Endodermal cell (in vitro differentiated cells): ENCODE measurements around the gene CLEC4G. TPM values are rescaled to one million over a fixed set of nuclear protein-coding genes. Genes with fewer than 3 reads are reported as not detected.

Experiments
- DNase-seq: peaks from one replicate; pipeline ENCODE4 v3.0.0-alpha.2; 2017
- H3K27ac ChIP-seq: 2 replicates; pipeline ENCODE4 v1.5.1; 2013; ENCODE audit warnings: mild to moderate bottlenecking, low read depth, low read length, moderate library complexity
- H3K27me3 ChIP-seq: 2 replicates; pipeline ENCODE4 v1.6.1; 2013; ENCODE audit warnings: mild to moderate bottlenecking, low read length, moderate library complexity; ENCODE audit not compliant: insufficient read depth, control insufficient read depth, poor library complexity, severe bottlenecking
- H3K36me3 ChIP-seq: 2 replicates; pipeline ENCODE4 v1.7.0; 2013; ENCODE audit warnings: mild to moderate bottlenecking, low read length, moderate library complexity; ENCODE audit not compliant: control insufficient read depth, insufficient read depth
- H3K4me1 ChIP-seq: one replicate; pipeline ENCODE4 v1.7.0; 2013; ENCODE audit warnings: low read length; ENCODE audit not compliant: control insufficient read depth, insufficient read depth
- H3K4me3 ChIP-seq: 2 replicates; pipeline ENCODE4 v1.5.1; 2013; ENCODE audit warnings: mild to moderate bottlenecking, low read length, moderate library complexity
- H3K9ac ChIP-seq: 2 replicates; pipeline ENCODE4 v1.6.1; 2013; ENCODE audit warnings: mild to moderate bottlenecking, low read length, moderate library complexity; ENCODE audit not compliant: poor library complexity, severe bottlenecking; ENCODE audit errors: extremely low read depth
- H3K9me3 ChIP-seq: 2 replicates; pipeline ENCODE4 v1.6.1; 2013; ENCODE audit warnings: mild to moderate bottlenecking, low read length, moderate library complexity; ENCODE audit not compliant: control insufficient read depth
- H3K27ac Mint-ChIP-seq: 2 replicates; pipeline ENCODE4 v1.8.0; 2020; ENCODE audit warnings: mixed read lengths
- H3K27me3 Mint-ChIP-seq: 2 replicates; pipeline ENCODE4 v1.8.0; 2021; ENCODE audit warnings: mild to moderate bottlenecking, mixed read lengths; ENCODE audit not compliant: insufficient read depth
- H3K36me3 Mint-ChIP-seq: 2 replicates; pipeline ENCODE4 v1.8.0; 2020; ENCODE audit warnings: low read depth, mixed read lengths
- H3K4me1 Mint-ChIP-seq: 2 replicates; pipeline ENCODE4 v1.8.0; 2020; ENCODE audit warnings: mixed read lengths
- H3K4me3 Mint-ChIP-seq: 2 replicates; pipeline ENCODE4 v1.8.0; 2020; ENCODE audit warnings: mild to moderate bottlenecking, moderate library complexity, mixed read lengths
- H3K9me3 Mint-ChIP-seq: 2 replicates; pipeline ENCODE4 v1.8.0; 2020; ENCODE audit warnings: mild to moderate bottlenecking, mixed read lengths
- WGBS, 2 experiments: methylation state at CpG; one replicate each; pipeline versions ENCODE4 v1.1.5 to v1.1.7; 2013; ENCODE audit warnings: missing lambda C conversion rate in 2 of 2, mixed read lengths in 1 of 2; ENCODE audit not compliant: insufficient coverage in 1 of 2, insufficient read length in 1 of 2; 5-methylcytosine and 5-hydroxymethylcytosine counted together
- total RNA-seq, 2 donors: library from RNA; stranded (reverse); fragmentation: NEBNext Ultra II Directional in 1 of 2; extraction: Animal tissue kit (Norgen Biotek cat#: 25700) in 1 of 2; gene quantifications; 2 replicates in 1 of 2; 3 replicates in 1 of 2; pipeline ENCODE4 v1.2.1, GENCODE V29; 2021
- TF ChIP-seq, protein P1 (sequence below): fragments of 200-600 bp; sonication (generic); conservative IDR thresholded peaks from 2 replicates; pipeline ENCODE4 v1.5.0; 2021; ENCODE audit warnings: antibody characterized with exemption, mild to moderate bottlenecking

Gene CLEC4G
- total RNA-seq, 2 donors from 2014 or later = not detected

DNA sequence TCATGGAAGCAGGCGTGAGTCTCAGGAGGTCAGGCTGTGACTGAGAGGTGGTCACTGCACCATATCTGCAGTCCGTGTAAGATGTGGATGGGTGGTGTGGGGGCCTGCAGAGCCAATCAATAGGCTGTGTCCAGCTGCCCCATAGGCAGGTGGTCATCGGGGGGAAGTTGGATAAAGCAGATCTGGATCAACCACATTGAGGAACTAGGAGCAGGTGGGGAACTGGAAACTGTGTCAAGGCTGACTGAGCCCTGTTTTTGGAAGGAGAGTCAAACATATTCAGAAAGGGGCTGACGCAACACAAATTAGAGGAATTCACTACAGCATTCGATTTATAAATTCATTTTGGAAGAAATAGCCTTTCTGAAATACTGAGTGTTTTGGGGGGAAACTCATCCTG lies 46.2 kb upstream of the CLEC4G start:
- H3K4me3 Mint-ChIP-seq = no peak overlapping the region
- no peaks in the 10 kb centered on the region for H3K36me3 ChIP-seq
- H3K27ac Mint-ChIP-seq = peak overlapping the region; percentile 31
- no peak overlapping the region for H3K27ac ChIP-seq
- H3K9me3 Mint-ChIP-seq = no peaks in the 10 kb centered on the region
- H3K27me3 Mint-ChIP-seq = peaks cover 57% of the 10 kb centered on the region
- peaks cover 7% of the 10 kb centered on the region for H3K4me1 Mint-ChIP-seq
- peaks cover 26% of the 10 kb centered on the region for H3K27me3 ChIP-seq
- no peak for DNase-seq
- no peaks in the 10 kb centered on the region for H3K36me3 Mint-ChIP-seq
- 78 to 83% methylated on average over 3 to 5 of the region's 5 CpGs for WGBS, 2 experiments
- H3K4me3 ChIP-seq = no peak overlapping the region
- H3K4me1 ChIP-seq = no peaks in the 10 kb centered on the region
- H3K9ac ChIP-seq = no peak overlapping the region
- TF ChIP-seq, protein P1, sequence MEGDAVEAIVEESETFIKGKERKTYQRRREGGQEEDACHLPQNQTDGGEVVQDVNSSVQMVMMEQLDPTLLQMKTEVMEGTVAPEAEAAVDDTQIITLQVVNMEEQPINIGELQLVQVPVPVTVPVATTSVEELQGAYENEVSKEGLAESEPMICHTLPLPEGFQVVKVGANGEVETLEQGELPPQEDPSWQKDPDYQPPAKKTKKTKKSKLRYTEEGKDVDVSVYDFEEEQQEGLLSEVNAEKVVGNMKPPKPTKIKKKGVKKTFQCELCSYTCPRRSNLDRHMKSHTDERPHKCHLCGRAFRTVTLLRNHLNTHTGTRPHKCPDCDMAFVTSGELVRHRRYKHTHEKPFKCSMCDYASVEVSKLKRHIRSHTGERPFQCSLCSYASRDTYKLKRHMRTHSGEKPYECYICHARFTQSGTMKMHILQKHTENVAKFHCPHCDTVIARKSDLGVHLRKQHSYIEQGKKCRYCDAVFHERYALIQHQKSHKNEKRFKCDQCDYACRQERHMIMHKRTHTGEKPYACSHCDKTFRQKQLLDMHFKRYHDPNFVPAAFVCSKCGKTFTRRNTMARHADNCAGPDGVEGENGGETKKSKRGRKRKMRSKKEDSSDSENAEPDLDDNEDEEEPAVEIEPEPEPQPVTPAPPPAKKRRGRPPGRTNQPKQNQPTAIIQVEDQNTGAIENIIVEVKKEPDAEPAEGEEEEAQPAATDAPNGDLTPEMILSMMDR = no peak
- H3K9me3 ChIP-seq = no peaks in the 10 kb centered on the region

- Mint-ChIP-seq H3K9me3 (no peaks in the 10 kb centered on the region), H3K27ac (no peak overlapping the region), H3K4me1 (peaks cover 7% of the 10 kb centered on the region), H3K36me3 (no peaks in the 10 kb centered on the region), H3K27me3 (peaks cover 47% of the 10 kb centered on the region), H3K4me3 (no peak overlapping the region)
- Histone ChIP-seq H3K4me1 (no peaks in the 10 kb centered on the region), H3K27ac (no peak overlapping the region), H3K27me3 (peaks cover 5% of the 10 kb centered on the region), H3K4me3 (no peak overlapping the region), H3K9me3 (no peaks in the 10 kb centered on the region), H3K9ac (no peak overlapping the region), H3K36me3 (no peaks in the 10 kb centered on the region)
- TF ChIP-seq, protein P1 = no peak
- 82 to 89% methylated on average over 6 to 9 of the region's 9 CpGs for WGBS, 2 experiments
- DNase-seq = no peak
Observed at GRCh38 chr19:7775761-7776160, 43.9 kb upstream of the CLEC4G start.

DNA sequence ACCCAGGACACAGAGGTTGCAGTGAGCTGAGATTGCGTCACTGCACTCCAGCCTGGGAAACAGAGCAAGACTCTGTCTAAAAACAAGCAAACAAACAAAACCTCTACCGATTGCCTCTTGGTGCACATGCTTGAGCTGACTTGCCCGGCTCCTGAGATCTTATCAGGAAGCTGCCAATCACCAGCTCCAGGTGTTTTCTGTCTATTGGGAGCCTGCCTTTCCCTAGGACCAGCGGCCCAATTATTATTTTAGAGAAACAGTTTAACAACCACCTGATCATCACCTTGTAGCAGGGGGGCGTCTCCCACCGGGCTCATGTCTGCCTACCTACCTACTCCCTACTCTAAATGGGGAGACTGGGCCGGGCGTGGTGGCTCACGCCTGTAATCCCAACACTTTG lies 41.9 kb upstream of the CLEC4G start:
- no peak overlapping the region for H3K4me3 Mint-ChIP-seq
- Histone ChIP-seq H3K9me3 (no peaks in the 10 kb centered on the region), H3K9ac (no peak overlapping the region), H3K27ac (no peak overlapping the region), H3K4me1 (no peaks in the 10 kb centered on the region), H3K36me3 (no peaks in the 10 kb centered on the region), H3K4me3 (no peak overlapping the region), H3K27me3 (peaks cover 5% of the 10 kb centered on the region)
- no peaks in the 10 kb centered on the region for H3K9me3 Mint-ChIP-seq
- no peaks in the 10 kb centered on the region for H3K36me3 Mint-ChIP-seq
- TF ChIP-seq, protein P1 = no peak
- no peak overlapping the region for H3K27ac Mint-ChIP-seq
- H3K4me1 Mint-ChIP-seq = peaks cover 7% of the 10 kb centered on the region
- WGBS, 2 experiments = 86 to 87% methylated on average over 5 to 9 of the region's 9 CpGs
- no peak for DNase-seq
- peaks cover 48% of the 10 kb centered on the region for H3K27me3 Mint-ChIP-seq
